GM18517 (cell line): ENCODE data around the gene CCN6.
"Not testable (repeated sequence)": the region's sequence is repeated elsewhere in the genome, so short reads cannot be mapped to it uniquely, and the experiment has no call there.

Source experiments
- ATAC-seq: cut with Tn5 transposase; IDR thresholded peaks from one replicate; pipeline ENCODE4 v1.9.1; 2021; ENCODE audit warnings: mild to moderate bottlenecking, moderate library complexity; ENCODE audit not compliant: unreplicated experiment

Gene CCN6

GRCh38 chr6:112029045-112029822 is 24.7 kb upstream of the CCN6 start:
- ATAC-seq, result peak; percentile 59

- ATAC-seq, result no peak
Measured at GRCh38 chr6:112030206-112030960, 23.5 kb upstream of the CCN6 start.

- no peak for ATAC-seq
Measured at GRCh38 chr6:112030961-112031660, 22.8 kb upstream of the CCN6 start.

- no peak for ATAC-seq
Measured at GRCh38 chr6:112031960-112032359, 21.9 kb upstream of the CCN6 start.

- ATAC-seq, result no peak
Measured at GRCh38 chr6:112032728-112033127, 21.2 kb upstream of the CCN6 start.

- ATAC-seq, result no peak
Measured at GRCh38 chr6:112033791-112034615, 19.9 kb upstream of the CCN6 start.

GRCh38 chr6:112034616-112034995 is 19.3 kb upstream of the CCN6 start:
- no peak for ATAC-seq

GRCh38 chr6:112036088-112036637 is 17.7 kb upstream of the CCN6 start:
- no peak for ATAC-seq

- no peak for ATAC-seq
Measured at GRCh38 chr6:112037783-112038216, 16.1 kb upstream of the CCN6 start.

- no peak for ATAC-seq
Measured at GRCh38 chr6:112038268-112038667, 15.6 kb upstream of the CCN6 start.

GRCh38 chr6:112038756-112039430 is 15.0 kb upstream of the CCN6 start:
- no peak for ATAC-seq

GRCh38 chr6:112039431-112039770 is 14.5 kb upstream of the CCN6 start:
- ATAC-seq, result no peak

- ATAC-seq, result no peak
Measured at GRCh38 chr6:112040956-112041355, 12.9 kb upstream of the CCN6 start.

GRCh38 chr6:112041535-112041934 is 12.4 kb upstream of the CCN6 start:
- ATAC-seq, result no peak

GRCh38 chr6:112043032-112044007 is 10.6 kb upstream of the CCN6 start:
- ATAC-seq, result peak; percentile 86

GRCh38 chr6:112044196-112044595 is 9.7 kb upstream of the CCN6 start:
- ATAC-seq, result no peak

- no peak for ATAC-seq
Measured at GRCh38 chr6:112044856-112045255, 9.0 kb upstream of the CCN6 start.

- ATAC-seq, result not testable (repeated sequence)
Measured at GRCh38 chr6:112047523-112047922, 6.4 kb upstream of the CCN6 start.
